ENCODE results near the gene ELF5. TPM values are rescaled to one million over a fixed set of nuclear protein-coding genes. Genes with fewer than 3 reads are reported as not detected.

The ELF5 gene
- total RNA-seq, 1 experiment from 2014 or later: 1.3 TPM

DNA sequence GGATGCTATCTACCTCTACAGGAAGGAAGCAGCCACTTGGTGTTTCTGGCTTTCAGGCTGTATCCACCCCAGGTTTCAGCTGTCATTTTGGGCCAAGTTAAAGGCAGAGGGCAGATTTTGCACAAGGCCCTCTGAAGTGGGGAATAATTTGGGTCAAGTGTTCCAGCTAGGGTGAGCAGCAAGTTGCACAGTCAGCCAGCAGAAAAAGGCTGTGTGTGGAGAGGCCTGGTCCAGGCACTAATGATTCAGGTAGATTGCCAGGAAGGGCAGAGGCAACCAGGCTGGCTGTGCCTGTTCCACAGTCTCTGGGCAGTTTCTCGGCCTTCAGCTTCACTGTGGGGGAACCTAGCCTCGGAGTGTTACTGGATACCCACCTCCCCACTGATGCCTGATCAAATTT is 8.6 kb upstream of the ELF5 start:
- DNase-seq (ENCODE audit: low spot score): no peak

DNA sequence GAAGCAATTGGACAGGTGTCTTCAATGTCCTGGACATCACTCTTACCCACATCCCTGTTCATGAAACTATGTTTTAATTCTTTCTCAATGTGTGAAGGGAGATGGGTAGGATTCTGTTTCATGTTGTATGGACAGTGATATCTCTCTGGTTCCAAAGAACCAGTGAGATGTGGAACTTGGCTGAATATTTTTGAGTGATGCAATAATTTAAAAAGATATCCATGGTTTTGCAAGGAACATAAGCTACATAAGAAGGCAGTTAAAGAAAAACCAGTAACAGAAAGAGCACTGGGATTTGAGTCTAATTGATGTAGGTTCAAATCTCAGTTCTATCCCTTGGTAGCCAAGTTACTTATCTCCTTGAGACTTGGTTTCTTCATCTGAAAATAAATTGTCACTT is 7.7 kb upstream of the ELF5 start:
- no peak for DNase-seq (ENCODE audit: low spot score)

DNA sequence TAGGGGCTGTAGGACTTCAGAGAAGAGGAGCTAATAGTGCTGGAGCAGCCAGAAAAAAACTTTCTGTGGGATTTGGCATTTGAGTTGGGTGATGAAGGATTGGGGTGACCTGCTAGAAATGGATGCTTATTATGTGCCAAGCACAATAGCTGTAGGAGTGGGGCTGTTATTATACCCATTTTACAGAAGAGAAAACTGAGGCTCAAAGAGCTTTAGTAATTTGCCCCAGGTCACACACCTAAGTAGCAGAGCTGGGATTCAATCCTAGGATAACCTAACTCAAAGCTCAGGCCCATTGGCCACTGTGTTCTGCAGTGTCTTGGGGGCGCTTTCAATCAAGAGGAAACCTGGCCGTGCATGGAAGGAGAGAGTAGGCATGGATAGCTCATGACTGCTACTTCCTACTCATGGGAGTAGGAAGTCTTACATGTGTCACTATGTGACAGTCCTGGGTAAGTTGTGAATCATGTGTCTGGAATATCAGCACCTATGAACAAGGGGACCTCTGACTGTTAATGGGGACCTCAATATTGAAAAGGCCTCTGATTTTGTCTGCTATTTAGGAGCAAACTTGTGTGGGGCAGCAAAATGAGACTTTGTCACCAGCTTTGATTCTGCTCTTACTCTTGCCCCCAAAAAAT is 6.1 kb upstream of the ELF5 start:
- peak; percentile 17 for DNase-seq (ENCODE audit: low spot score)

DNA sequence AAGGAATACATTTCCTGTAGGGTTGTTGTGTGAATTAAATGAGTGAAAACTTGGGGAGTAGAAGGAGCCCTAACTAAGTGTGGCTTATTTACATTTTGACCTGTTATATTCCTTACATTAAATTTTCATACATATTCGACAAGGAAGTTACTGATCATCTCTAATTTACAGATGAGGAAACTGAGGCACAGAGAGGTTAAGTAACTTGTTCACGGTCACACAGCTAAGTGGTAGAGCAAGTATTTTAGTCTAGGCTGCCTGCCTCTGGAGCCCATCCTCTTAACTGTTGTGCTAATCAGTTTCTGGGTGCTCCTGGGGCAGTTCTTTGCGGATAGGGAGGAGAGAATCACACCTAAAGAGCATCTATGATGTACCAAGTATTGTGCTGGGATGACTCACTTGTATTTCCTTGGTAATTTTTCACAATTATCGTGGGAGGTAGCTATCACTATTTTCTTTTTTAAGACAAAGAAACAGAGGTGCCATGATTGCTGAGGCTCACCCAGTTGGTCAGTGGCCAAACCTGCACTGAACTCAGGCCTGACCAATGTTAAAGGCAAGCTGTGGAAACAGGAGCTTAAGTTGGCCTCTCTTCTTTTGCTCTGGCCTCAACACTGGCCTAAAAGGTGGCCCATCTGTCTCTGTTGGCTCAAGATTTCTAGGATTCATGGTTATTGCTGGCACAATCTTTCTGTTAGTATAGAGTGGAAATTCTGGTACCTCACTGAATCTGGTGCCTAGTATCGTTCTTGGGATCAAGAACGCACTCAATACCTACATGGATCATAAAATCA is 2.9 kb upstream of the ELF5 start:
- DNase-seq (ENCODE audit: low spot score): no peak

DNA sequence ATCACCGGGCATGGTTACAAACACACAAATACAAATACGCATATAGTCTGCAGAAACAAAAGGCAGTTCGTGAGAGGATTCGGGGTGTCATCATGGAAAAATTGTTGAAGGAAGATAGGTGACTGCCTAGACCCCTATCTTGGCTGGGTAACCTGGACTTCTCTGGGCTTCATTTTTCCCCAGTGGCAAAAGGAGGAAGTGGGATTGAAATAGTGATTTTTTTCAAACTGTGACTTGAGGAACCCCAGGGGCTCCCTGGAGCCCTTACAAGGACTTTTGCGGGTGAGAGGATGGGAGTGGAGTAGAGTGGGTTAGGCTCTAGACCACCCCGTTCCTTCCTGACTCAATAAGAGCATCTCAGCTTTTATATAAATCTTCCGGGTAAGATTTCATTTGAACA is 1.0 kb upstream of the ELF5 start:
- no peak for DNase-seq (ENCODE audit: low spot score)

GRCh38 chr11:34512840-34513681 is 533 bp downstream of the ELF5 start:
- peak; percentile 89 for DNase-seq (ENCODE audit: low spot score)

GRCh38 chr11:34510673-34511072 is 2.9 kb downstream of the ELF5 start:
- DNase-seq (ENCODE audit: low spot score): no peak

DNA sequence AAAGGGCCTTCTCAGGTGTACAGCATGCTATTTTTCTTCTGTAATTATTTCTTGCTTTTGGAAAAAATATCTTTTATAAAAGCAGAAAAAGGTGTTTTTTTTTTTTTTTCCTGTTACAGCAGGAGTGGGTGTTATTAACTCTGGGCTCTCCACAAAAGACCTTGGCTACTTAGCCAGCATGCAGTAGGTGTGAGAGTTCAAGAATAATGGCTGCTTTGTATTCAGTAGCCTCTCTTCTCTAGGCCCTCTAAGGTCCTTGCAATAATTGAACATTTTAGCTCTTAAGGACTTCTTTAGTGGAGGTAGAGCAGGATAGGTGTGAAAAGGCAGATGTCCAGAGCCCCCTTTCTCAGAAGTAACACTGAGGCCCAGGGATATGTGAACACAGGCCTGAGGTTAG is 3.4 kb downstream of the ELF5 start:
- DNase-seq (ENCODE audit: low spot score): no peak

GRCh38 chr11:34509336-34509876 is 4.2 kb downstream of the ELF5 start:
- no peak for DNase-seq (ENCODE audit: low spot score)

- DNase-seq (ENCODE audit: low spot score): no peak
Measured at GRCh38 chr11:34508524-34508923, 5.1 kb downstream of the ELF5 start.

- DNase-seq (ENCODE audit: low spot score): no peak
Measured at GRCh38 chr11:34507610-34508009, 6.0 kb downstream of the ELF5 start.

- DNase-seq (ENCODE audit: low spot score): no peak
Measured at GRCh38 chr11:34507156-34507555, 6.4 kb downstream of the ELF5 start.

GRCh38 chr11:34505874-34506273 is 7.7 kb downstream of the ELF5 start:
- no peak for DNase-seq (ENCODE audit: low spot score)

- DNase-seq (ENCODE audit: low spot score): no peak
Measured at GRCh38 chr11:34502949-34503348, 10.6 kb downstream of the ELF5 start.

DNA sequence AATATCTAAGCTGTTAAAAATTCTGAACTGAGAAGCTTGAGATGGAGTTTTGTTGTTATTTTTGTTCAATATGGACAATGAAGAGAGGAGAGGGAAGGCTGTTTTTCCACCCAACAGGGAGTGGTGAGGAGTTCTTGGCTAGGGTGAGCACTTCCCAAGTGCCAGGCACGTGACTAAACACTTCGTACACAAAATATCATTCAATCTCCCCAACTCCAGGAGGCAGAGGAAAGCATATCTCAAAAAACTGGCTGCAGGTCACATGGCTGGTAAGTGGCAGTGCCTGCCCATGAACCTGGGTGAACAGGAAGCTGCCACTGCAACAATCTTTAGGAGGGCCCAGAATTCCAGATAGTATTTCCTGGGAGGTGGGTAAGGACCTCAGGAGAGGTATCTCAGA is 11.6 kb downstream of the ELF5 start:
- no peak for DNase-seq (ENCODE audit: low spot score)

DNA sequence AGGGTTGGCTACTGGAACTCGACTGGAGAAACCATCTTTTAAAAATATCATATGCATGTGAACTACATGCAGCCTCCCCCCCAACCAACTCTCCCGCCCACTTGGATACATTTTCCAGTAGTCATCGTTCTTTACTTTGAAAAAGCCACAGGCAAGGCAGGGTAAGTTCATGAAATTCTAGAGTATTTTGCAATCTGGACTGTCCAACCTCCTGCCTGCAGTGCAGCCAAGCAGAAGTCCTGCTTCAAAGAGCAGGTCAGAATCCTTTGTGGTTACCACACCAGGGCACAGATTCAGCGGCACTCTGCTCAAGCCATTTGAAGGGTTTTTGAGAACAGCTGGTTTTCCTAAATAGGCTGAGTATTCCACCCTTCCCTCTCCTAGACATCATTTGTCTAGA is 12.1 kb downstream of the ELF5 start:
- no peak for DNase-seq (ENCODE audit: low spot score)

GRCh38 chr11:34499719-34500500 is 13.7 kb downstream of the ELF5 start:
- no peak for DNase-seq (ENCODE audit: low spot score)

DNA sequence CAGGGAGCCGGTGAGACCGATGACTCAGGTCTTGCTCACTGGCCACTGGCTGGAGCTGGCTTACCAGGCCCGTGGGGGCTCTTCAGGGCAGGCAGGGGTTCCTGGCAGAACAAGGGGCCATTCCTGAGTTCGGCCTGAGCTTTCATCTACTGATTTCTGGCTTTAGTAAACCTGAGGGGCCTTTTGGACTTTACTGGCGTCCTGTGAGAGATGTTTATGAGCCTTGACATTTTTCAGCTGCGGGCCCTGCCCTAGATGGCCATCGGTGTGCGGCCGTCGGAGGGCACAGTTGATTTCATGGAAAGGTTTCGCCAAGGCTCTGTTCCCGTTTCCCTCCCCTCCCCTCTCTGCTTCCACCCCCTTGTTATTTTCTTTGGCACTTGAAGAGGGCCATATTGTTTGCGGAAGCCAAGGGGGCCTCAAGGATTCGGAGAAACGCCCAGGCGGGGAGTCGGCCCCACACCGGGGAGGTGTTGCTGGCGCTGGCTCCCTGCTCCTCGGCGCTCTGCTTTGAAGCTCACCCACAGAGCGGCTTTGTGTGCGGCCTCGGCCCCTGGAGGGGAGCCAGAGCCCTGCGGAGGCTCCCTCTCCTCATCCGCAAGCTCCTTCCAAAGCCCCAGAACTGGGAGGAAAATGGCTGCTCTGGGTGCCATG is 17.7 kb downstream of the ELF5 start:
- DNase-seq (ENCODE audit: low spot score): no peak

- no peak for DNase-seq (ENCODE audit: low spot score)
Measured at GRCh38 chr11:34495239-34495723, 18.3 kb downstream of the ELF5 start.

DNA sequence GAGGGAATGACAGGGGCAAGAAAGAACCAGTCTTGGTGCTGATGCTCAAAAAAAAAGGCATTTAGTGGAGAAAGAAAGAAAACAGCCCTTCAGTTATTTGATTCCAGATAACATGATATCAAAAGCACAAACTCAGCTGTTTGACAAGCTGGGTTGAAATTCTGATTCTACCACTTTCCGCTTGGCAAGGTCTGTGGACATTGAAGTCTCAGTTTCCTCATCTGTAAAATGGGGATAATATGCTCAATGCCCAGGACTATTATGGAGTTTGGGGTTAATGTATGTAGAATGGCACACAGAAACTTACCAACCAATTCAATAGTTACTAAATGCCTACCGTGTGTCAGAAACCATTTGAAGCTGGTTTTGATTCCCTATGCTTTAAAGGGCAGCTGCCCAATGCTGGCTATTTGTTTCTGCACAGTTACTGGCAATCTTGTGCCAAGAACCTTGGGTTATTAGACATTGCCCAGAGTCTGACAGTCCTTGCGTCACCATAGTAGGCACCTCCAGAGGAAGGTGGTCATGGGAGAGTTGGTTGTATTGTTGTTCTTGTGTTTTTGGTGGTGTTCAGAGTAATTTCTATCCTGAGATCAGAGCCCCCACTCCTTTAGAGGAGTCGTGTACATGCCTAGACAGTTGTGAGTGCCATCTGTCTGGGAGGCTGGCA is 19.5 kb downstream of the ELF5 start:
- no peak for DNase-seq (ENCODE audit: low spot score)

Data from HT-29 (cell line).